Stimulated activated CD4-positive, alpha-beta T cell treated with anti-CD3 and anti-CD28 coated beads, Interleukin-1b, Interleukin-23, amount 100 ng/mL, for 48 hours (primary cell): Measurements from ENCODE around the gene ZNF700.
"Not testable (repeated sequence)": the region's sequence is repeated elsewhere in the genome, so short reads cannot be mapped to it uniquely, and the experiment has no call there.

ENCODE experiments used
- DNase-seq: peaks from one replicate; pipeline ENCODE4 v3.0.0-alpha.2; 2020

ZNF700 gene

GRCh38 chr19:11924886-11925650 is at the start of gene ZNF700:
Gene ZNF700, plus strand, starts transcription at chr19:11925107. Its CDS starts 104 bp downstream, at chr19:11925211.
- peak; percentile 94 for DNase-seq

DNA sequence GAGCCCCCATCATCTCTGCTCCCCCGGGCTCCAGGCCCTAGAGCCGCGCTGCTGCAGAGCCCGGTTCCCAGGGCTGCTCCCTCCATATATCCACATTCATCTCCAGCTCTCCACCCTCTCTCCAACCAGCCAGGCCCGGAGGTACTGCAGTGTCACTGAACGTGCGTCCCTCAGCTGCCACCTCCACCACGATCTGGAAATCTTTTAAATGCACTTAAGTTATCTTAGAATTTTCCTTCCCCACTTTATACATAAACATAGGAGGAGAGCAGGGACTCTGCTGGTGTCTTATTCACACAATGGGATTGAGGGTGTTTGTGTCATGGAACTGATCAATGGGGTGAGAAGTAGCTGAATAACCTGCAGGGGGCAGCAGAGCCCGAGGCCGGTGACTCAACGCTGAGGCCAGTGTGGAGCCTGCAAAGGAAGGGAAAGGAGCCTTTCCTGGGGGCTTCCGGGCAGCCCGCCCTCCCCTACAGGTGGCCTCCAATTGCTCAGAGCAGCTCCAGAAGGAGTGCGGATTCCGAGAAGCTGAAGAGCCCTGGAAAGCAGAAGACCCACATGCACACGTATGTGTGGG is 45.1 kb upstream of the ZNF700 start:
- peak; percentile 49 for DNase-seq

DNA sequence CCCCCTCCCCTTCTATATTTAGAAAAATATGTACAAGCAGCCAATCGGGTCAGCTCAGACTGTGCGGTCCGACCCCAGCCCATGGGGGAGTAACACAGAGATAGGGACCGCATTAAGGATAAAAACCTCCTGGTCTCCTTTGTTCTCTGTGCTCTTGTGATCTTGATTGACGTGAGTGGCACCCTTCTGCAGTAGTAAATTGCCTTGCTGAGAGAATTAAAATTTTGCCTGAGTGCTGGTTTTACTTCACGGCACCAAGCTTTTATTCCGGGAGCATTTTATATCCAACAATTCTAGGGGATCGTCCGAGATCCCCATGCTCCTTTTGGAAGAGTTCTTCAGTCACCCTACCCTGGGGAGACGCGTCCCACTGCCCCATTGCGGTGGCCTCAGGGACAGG is 44.3 kb upstream of the ZNF700 start:
- no peak for DNase-seq

DNA sequence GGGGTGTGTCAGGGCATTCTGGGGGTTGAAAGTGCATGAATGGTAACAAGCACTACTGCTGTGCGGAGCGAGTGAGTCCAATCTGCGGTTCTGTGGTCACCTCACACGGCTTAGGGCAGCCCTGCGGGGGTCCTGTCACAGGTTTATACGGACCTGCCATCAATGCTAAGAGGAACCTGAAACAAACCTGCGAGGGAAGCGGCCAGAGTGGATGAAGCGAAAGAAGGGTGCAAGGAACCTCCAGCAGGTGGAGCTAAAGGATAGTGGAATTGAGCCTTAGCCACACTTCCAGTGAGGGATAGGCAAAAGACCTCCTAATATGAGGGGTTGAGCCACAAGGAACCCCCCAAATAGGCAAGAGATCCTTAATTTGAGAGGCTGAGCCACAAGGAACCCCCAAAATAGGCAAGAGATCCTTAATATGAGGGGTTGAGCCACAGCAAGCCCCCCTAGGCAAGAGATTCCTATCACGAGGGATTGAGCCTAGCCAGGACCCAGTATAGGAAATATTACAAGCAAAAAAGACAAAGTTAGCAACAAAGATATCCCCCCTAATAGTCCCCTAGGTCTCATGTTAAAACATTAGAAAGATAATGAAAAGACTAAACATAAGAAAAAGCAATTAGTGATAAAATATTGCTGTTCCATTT is 43.6 kb upstream of the ZNF700 start:
- DNase-seq: peak; percentile 54

DNA sequence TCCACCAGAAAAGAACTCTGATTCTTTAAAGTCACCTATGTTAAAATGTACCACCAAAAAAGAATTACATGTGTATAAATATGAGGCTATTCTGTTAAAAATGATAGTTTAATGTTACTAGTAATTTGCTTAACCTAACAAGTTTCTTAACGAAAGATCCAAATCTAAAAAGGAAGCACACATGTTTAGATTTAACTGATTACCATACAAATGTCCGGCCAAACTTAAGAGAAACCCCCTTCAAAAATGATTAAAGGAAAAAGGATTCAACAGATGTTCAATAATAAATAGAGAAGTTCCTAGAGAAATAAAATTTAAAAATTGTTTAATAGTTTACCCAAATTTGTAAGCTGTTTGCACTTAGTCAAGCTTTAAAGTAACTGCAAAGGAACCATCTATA is 42.3 kb upstream of the ZNF700 start:
- no peak for DNase-seq

- DNase-seq: no peak
These were observed 37.7 kb upstream of the ZNF700 start for GRCh38 chr19:11887234-11887610.

DNA sequence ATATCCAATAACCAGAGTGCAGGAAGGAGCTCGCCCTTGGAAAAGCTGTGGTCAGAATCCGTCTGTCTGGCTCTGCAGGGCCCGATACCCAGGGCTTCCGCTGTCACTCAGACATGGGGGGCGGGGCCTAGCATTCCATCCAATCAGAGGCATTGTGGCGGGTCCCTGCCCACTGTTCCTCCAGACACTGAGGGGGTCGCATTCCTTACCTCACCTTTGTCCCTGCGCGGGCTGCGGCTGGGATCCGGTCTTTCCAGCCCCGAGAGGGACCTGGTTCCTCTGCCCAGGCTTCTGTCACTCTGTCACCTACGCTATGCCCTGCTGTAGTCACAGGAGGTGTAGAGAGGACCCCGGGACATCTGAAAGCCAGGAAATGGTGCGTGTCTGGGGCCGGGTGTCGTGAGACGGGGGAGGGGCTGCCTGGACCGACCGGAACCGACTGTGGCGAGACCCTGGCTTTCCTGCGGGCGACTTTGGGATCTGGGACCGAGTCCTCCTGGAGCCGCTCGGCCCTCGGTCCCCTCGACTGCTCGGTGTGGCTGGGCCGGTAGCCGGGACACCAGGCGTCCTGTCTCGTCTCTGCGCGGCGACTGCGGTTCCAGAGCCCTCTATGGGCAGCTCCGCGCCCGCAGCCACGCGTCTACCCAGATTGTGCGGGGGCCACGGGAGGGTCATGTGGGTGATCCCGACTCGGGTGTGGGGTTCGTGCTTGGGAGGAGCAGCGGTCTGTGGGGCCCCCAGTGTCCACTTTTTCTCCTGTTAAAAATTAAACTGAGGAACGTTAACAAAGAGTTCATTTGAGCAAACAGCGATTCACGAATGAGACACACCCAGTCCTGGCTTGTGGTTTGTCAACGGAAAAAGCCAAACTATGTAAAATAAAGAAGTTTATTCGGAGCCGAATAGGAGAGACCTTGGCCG is 37.0 kb upstream of the ZNF700 start, which contains the start of gene ZNF69:
Gene ZNF69 (plus strand): TSS at position 172 of the 921 bp plus-strand sequence. CDS start 142 bp downstream, at position 314.
- peak; percentile 51 for DNase-seq

GRCh38 chr19:11889901-11890300 is 35.0 kb upstream of the ZNF700 start:
- not testable (repeated sequence) for DNase-seq

- no peak for DNase-seq
These were observed 34.3 kb upstream of the ZNF700 start for GRCh38 chr19:11890634-11891033.

DNA sequence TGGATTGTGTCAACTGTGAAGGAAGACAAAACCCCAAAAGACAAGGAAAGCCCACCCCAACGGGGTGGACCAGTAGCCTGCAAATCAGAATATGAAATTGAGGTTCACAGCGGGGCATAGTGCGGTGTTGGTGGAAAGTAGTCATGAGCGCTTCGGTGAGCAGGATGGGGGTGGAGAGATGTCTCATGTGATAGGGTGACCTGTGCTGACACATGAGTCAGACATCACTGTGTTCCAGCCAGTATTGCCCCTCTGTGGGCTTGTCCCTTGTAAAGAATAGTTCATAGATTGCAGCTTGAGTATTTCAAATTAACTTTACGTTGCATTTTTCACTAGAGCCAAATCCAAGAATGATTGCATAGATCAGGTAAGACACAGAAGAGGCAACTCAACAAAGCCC is 30.1 kb upstream of the ZNF700 start:
- DNase-seq: no peak

- no peak for DNase-seq
These were observed 22.7 kb upstream of the ZNF700 start for GRCh38 chr19:11902228-11902627.

DNA sequence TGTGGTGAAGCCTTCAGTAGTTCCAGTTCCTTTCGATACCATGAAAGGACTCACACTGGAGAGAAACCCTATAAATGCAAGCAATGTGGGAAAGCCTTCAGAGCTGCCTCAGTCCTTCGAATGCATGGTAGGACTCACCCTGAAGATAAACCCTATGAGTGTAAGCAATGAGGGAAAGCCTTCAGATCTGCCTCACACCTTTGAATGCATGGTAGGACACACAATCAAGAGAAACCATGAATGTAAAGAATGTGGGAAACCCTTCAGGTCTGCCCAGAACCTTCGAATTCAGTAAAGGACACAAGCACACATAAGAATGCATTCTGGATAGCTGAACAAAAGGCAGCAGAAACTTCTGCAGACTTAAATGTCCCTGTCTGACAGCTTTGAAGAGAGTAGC is 19.0 kb upstream of the ZNF700 start:
- no peak for DNase-seq

- DNase-seq: not testable (repeated sequence)
These were observed 13.0 kb upstream of the ZNF700 start for GRCh38 chr19:11911937-11912336.

- DNase-seq: not testable (repeated sequence)
These were observed 10.4 kb upstream of the ZNF700 start for GRCh38 chr19:11914417-11915051.

- no peak for DNase-seq
These were observed 2.9 kb upstream of the ZNF700 start for GRCh38 chr19:11921852-11922495.

DNA sequence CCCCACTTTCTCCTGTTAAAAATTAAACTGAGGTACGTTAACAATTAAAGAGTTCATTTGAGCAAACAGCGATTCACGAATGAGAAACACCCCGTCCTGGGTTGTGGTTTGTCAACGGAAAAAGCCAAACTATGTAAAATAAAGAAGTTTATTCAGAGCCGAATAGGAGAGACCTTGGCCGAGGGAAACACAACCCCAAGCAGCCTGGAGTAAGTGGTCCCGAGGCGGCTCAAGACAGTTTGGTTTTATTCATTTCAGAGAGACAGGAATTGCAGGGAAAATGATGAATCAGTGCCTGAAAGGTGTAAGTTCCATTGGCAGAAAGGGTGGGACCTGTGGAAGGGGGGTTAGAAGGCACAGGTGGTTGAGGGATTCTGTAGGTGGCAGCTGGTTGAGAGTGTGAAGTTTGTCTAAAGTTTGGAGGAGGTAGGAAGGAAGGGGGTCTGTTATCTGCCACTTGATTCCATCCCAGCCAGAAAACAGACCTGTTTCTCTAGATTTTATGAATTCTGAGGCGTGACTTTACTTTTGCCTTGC is 812 bp downstream of the ZNF700 start:
- not testable (repeated sequence) for DNase-seq

GRCh38 chr19:11927227-11927626 is 2.3 kb downstream of the ZNF700 start:
- DNase-seq: no peak

GRCh38 chr19:11931051-11931450 is 6.1 kb downstream of the ZNF700 start:
- DNase-seq: no peak

DNA sequence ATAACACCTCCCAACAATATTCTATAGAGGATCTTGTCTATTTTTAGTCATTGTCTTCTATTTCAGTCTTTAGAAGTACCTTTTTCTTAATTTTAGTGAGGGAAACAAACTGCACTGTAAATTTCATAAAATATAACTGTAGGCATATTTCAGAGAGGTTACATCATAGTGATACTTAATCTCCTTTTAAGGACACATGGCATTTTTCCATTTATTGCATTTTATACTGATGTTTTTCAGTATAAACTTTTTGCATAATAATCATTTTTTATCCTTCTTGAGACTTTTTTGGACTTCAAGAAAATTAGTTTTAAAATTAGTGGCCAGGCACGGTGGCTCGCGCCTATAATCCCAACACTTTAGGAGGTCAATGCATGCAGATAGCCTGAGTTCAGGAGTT is 6.6 kb downstream of the ZNF700 start:
- no peak for DNase-seq

- not testable (repeated sequence) for DNase-seq
These were observed 10.9 kb downstream of the ZNF700 start for GRCh38 chr19:11935829-11936228.

GRCh38 chr19:11938383-11938782 is 13.5 kb downstream of the ZNF700 start:
- not testable (repeated sequence) for DNase-seq
